GM12878 (cell line): ENCODE data around the gene C20orf173. TPM values are rescaled to one million over a fixed set of nuclear protein-coding genes. Genes with fewer than 3 reads are reported as not detected.

Source experiments
- CHD2 ChIP-seq: IDR thresholded peaks from 2 replicates; pipeline ENCODE4 v1.6.1; 2011; ENCODE audit warnings: low read depth, low read length, improper control_type of control experiment, borderline replicate concordance
- HCFC1 ChIP-seq: fragments of 150-350 bp; IDR thresholded peaks from 2 replicates; pipeline ENCODE4 v1.6.1; 2014; ENCODE audit warnings: low read length
- IKZF1 ChIP-seq: fragments of 450-650 bp; conservative IDR thresholded peaks from 2 replicates; pipeline ENCODE4 v1.6.1; 2017; ENCODE audit warnings: antibody characterized with exemption, mild to moderate bottlenecking
- NR2C1 ChIP-seq: fragments of 450-650 bp; IDR thresholded peaks from 2 replicates; pipeline ENCODE4 v1.6.1; 2017; ENCODE audit warnings: antibody characterized with exemption, mild to moderate bottlenecking, moderate library complexity
- POLR2A ChIP-seq: IDR thresholded peaks from 2 replicates; pipeline ENCODE4 v1.6.1; 2011; ENCODE audit warnings: low read depth, mild to moderate bottlenecking, low read length
- RELB ChIP-seq: fragments of 450-650 bp; IDR thresholded peaks from 2 replicates; pipeline ENCODE4 v1.6.1; 2017; ENCODE audit warnings: low read depth, mild to moderate bottlenecking, moderate library complexity
- REST ChIP-seq: IDR thresholded peaks from 2 replicates; pipeline ENCODE4 v1.6.1; 2012; ENCODE audit warnings: mild to moderate bottlenecking, low read depth, low read length
- TAF1 ChIP-seq: IDR thresholded peaks from 2 replicates; pipeline ENCODE4 v1.6.1; 2011; ENCODE audit warnings: mild to moderate bottlenecking, low read depth, low read length, borderline replicate concordance
- ZBTB40 ChIP-seq: fragments of 450-650 bp; IDR thresholded peaks from 2 replicates; pipeline ENCODE4 v1.6.1; 2016; ENCODE audit warnings: mild to moderate bottlenecking, moderate library complexity, borderline replicate concordance
- polyA plus RNA-seq, 11 experiments: library from polyadenylated mRNA; depleted of rRNA in 4 of 11; unstranded in 6 of 11; stranded (reverse) in 5 of 11; fragments of >200 nt; fragmentation: Nextera tagmentation in 4 of 11; fragmentation: Illumina TruSeq in 1 of 11; extraction: Ambion mirVana in 4 of 11; extraction: Trizol in 1 of 11; gene quantifications; 1 replicate in 1 of 11; 2 replicates in 10 of 11; pipeline versions ENCODE4 v1.2.1 to v1.2.3, GENCODE V29; 2011 to 2016; ENCODE audit warnings: inconsistent platforms in 2 of 11, missing spikeins in 2 of 11, low read depth in 1 of 11
- total RNA-seq, 4 experiments: library from RNA; depleted of rRNA in 3 of 4; stranded (reverse); fragments of >200 nt in 3 of 4; fragmentation: Illumina TruSeq in 1 of 4; extraction: Trizol in 1 of 4; gene quantifications; 2 replicates each; pipeline versions ENCODE4 v1.2.1 to v1.2.3, GENCODE V29; 2013 to 2021

The C20orf173 gene
- total and polyA plus RNA-seq, 10 of the 15 experiments (the other 5 are each of a cell fraction or from before 2014, with no cell fraction given): not detected

GRCh38 chr20:35490736-35491181 is 38.7 kb downstream of the C20orf173 start (continued):
- TF ChIP-seq REST (no peak), TAF1 (peak; percentile 81), RELB (peak; percentile 70; the same call in 1 of the 2 replicates), IKZF1 (peak; percentile 68), POLR2A (peak; percentile 95), HCFC1 (peak; percentile 41; the same call in 1 of the 2 replicates), CHD2 (no peak), NR2C1 (no peak), ZBTB40 (peak; percentile 82)
